SH-SY5Y (cell line): ENCODE results near the gene TRMT1.

Experiments
- GATA2 ChIP-seq: IDR thresholded peaks from 2 replicates; pipeline ENCODE4 v1.6.1; 2011; ENCODE audit warnings: mild to moderate bottlenecking, low read depth, low read length
- GATA3 ChIP-seq: IDR thresholded peaks from 2 replicates; pipeline ENCODE4 v1.6.1; 2011; ENCODE audit warnings: low read depth, mild to moderate bottlenecking, low read length, moderate library complexity

Gene TRMT1

DNA sequence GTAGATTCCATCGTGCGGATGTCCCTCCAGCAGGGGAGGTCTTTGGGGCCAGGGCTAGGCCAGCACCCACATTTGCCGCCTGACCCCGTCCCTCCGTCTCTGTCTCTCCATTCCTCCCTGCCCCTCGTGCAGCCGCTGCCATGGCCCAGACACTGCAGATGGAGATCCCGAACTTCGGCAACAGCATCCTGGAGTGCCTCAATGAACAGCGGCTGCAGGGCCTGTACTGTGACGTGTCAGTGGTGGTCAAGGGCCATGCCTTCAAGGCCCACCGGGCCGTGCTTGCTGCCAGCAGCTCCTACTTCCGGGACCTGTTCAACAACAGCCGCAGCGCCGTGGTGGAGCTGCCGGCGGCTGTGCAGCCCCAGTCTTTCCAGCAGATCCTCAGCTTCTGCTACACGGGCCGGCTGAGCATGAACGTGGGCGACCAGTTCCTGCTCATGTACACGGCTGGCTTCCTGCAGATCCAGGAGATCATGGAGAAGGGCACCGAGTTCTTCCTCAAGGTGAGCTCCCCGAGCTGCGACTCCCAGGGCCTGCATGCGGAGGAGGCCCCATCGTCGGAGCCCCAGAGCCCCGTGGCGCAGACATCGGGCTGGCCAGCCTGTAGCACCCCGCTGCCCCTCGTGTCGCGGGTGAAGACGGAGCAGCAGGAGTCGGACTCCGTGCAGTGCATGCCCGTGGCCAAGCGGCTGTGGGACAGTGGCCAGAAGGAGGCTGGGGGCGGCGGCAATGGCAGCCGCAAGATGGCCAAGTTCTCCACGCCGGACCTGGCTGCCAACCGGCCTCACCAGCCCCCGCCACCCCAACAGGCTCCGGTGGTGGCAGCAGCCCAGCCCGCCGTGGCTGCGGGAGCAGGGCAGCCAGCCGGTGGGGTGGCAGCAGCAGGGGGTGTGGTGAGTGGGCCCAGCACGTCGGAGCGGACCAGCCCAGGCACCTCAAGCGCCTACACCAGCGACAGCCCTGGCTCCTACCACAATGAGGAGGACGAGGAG is 18.8 kb upstream of the TRMT1 start:
- TF ChIP-seq GATA2 (no peak), GATA3 (no peak)

- no peak for TF ChIP-seq GATA3
- TF ChIP-seq GATA2, result no peak
These were observed 18.1 kb upstream of the TRMT1 start for GRCh38 chr19:13134626-13135025.

DNA sequence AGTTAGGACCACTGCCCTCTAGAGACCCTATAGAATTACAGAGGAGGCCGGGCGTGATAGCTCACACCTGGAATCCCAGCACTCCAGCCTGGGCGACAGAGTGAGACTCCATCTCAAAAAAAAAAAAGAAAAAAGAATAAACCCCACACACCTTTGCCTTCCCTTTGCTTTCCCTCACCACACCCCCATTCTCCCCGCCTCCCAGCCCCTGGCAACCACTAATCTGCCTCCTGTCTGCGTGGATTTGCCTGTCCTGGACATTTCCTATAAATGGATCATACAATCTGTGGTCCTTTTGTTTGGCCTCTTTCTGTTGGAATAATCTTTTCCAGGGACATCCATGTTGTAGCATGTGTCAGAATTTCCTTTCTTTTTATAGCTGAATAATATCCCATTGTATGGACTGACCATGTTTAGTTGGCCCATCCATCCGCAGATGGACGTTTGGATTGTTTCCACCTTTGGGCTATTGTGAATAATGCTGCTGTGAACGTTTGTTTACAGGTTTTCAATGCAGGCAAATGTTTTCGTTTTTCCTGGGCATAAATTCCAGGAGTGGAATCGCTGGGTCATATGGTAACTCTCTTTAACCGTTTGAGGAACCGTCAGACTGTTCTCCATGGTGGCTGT is 16.8 kb upstream of the TRMT1 start:
- TF ChIP-seq GATA3 (no peak), GATA2 (no peak)

GRCh38 chr19:13132471-13133180 is 16.1 kb upstream of the TRMT1 start:
- no peak for TF ChIP-seq GATA2
- no peak for TF ChIP-seq GATA3

DNA sequence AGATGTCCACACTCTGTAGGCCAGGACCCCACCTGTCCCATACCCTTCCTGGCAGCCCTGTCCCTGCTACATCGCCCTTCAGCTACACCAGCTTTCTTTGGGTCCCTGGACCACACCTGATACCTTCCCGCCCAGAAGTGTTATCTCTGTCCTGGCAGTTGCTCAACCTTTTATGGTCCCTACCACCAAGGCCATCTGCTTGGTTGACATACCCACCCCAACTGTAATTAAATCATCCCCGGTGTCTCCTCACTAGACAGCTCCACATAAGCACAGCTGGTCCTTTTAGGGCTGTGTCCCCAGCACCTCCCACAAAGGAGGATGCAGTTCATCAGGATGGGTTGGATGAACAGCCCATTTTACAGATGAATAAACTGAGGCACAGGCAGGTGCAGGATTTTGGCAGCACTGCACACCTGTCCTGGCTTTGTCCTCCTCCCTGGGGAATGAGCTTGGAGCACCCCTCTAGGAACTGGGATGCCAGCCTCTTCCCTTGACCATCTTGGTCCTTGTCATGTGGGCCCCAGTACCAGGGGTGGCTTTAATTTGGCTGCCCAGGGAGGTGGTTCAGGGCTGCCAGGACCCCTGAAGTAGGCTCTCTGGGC is 14.4 kb upstream of the TRMT1 start:
- TF ChIP-seq GATA2 (no peak), GATA3 (no peak)

- TF ChIP-seq GATA2, result no peak
- no peak for TF ChIP-seq GATA3
These were observed 12.8 kb upstream of the TRMT1 start for GRCh38 chr19:13129384-13129783.

- no peak for TF ChIP-seq GATA2
- no peak for TF ChIP-seq GATA3
These were observed 12.0 kb upstream of the TRMT1 start for GRCh38 chr19:13128583-13128982.

GRCh38 chr19:13127811-13128575 is 11.5 kb upstream of the TRMT1 start:
- TF ChIP-seq GATA2, result no peak
- TF ChIP-seq GATA3, result no peak

- no peak for TF ChIP-seq GATA3
- TF ChIP-seq GATA2, result no peak
These were observed 10.5 kb upstream of the TRMT1 start for GRCh38 chr19:13127051-13127450.

- no peak for TF ChIP-seq GATA3
- TF ChIP-seq GATA2, result no peak
These were observed 6.7 kb upstream of the TRMT1 start for GRCh38 chr19:13122980-13123957.

GRCh38 chr19:13122275-13122878 is 5.8 kb upstream of the TRMT1 start:
- no peak for TF ChIP-seq GATA3
- TF ChIP-seq GATA2, result no peak

GRCh38 chr19:13121551-13122274 is 5.2 kb upstream of the TRMT1 start:
- TF ChIP-seq GATA3, result no peak
- no peak for TF ChIP-seq GATA2
